ENCODE results near the gene BAHD1. TPM values are rescaled to one million over a fixed set of nuclear protein-coding genes. Genes with fewer than 3 reads are reported as not detected.

Gene BAHD1
- total and polyA plus RNA-seq, 2 donors (not counting 1 experiment from before 2014, with no cell fraction given): 15.0 to 34.7 TPM

DNA sequence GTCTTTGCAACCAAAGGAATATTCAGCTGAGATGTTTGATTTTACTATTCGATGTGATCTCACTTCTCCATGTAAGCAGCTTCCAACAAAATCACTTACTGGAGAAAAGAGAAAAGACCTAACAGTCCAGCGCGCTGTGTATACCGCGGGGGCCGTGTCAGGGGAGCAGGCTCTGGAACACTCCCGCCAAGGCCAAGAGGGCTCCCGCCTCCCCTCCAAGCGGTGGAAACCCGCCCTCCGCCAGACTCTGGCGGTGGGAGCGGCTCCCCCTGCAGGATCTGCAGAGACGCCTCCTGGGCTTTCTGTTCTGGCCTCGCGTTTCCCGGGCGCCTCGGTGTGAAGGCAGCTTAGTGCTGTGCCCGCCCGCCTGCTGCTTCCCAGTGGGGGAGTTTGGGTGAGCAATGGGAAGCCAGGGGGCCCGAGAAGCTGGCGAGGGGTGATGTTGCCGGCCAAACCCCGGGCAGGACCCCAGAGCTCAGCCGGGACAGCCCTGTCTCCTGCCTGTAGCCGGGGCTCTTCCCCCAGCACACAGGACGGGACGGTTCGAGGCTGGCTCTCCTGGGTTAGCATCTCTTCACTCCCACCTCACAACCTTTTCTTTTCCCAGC lies 66.3 kb downstream of the BAHD1 start:
- Histone ChIP-seq H3K27me3 (replicated peaks in 1 of 4; ENCODE audit: control extremely low read depth in 1 of 4, control insufficient read depth in 3 of 4, insufficient read depth in 4 of 4, low read length in 3 of 4) (peaks cover 0 to 20% (median 10%) of the 10 kb centered on the region in 4 experiments), H2AFZ (ENCODE audit: insufficient read depth, low read depth, low read length, poor library complexity, severe bottlenecking) (peak overlapping the region; percentile 70), H3K27ac (ENCODE audit: low read length in 2 of 2) (no peak overlapping the region), H3K4me2 (replicated peaks; ENCODE audit: low read depth, low read length, poor library complexity, severe bottlenecking) (peak overlapping the region; percentile 73), H3K4me1 (ENCODE audit: control insufficient read depth in 2 of 2, insufficient read depth in 2 of 2, low read length in 2 of 2) (peaks cover 24 to 25% of the 10 kb centered on the region in 2 donors), H3K36me3 (replicated peaks in 1 of 2; ENCODE audit: control extremely low read depth in 1 of 2, control insufficient read depth in 1 of 2, extremely low read depth in 1 of 2, insufficient read depth in 2 of 2, low read length in 1 of 2) (no peaks in the 10 kb centered on the region), H3K79me2 (ENCODE audit: control insufficient read depth, insufficient read depth, low read length) (no peaks in the 10 kb centered on the region), H4K20me1 (ENCODE audit: control insufficient read depth, insufficient read depth, low read length, poor library complexity, severe bottlenecking) (no peaks in the 10 kb centered on the region), H3K9me3 (ENCODE audit: control extremely low read depth in 1 of 3, control insufficient read depth in 2 of 3, insufficient read depth in 1 of 3, low read length in 2 of 3) (no peaks in the 10 kb centered on the region), H3K4me3 (ENCODE audit: control extremely low read depth in 1 of 5, extremely low read depth in 1 of 5, insufficient read depth in 1 of 5, low read depth in 2 of 5, low read length in 4 of 5) (peak overlapping the region in 3 of 5 experiments; percentile 25 to 34 (median 34)), H3K9ac (ENCODE audit: low read length) (peak overlapping the region; percentile 24)
- intact Hi-C loops (cut with micrococcal nuclease): loop anchor here (5.0 kb wide), 1 partner anchor 65 kb away; the partner anchor contains the start of gene BAHD1
- DNase-seq (peak; percentile 70), ATAC-seq (ENCODE audit: low read depth) (peak; percentile 41)
- peaks cover 39% of the 10 kb centered on the region for H3K27me3 Mint-ChIP-seq
- TF ChIP-seq EZH2 (IDR thresholded peaks at IDR 0.05; ENCODE audit: borderline replicate concordance, insufficient read depth, low read depth, low read length, poor library complexity, severe bottlenecking): no peak
- TF ChIP-seq, protein P1, sequence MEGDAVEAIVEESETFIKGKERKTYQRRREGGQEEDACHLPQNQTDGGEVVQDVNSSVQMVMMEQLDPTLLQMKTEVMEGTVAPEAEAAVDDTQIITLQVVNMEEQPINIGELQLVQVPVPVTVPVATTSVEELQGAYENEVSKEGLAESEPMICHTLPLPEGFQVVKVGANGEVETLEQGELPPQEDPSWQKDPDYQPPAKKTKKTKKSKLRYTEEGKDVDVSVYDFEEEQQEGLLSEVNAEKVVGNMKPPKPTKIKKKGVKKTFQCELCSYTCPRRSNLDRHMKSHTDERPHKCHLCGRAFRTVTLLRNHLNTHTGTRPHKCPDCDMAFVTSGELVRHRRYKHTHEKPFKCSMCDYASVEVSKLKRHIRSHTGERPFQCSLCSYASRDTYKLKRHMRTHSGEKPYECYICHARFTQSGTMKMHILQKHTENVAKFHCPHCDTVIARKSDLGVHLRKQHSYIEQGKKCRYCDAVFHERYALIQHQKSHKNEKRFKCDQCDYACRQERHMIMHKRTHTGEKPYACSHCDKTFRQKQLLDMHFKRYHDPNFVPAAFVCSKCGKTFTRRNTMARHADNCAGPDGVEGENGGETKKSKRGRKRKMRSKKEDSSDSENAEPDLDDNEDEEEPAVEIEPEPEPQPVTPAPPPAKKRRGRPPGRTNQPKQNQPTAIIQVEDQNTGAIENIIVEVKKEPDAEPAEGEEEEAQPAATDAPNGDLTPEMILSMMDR (IDR thresholded peaks at IDR 0.05): peak; percentile 68
- no peaks in the 10 kb centered on the region for H3K9me3 Mint-ChIP-seq (ENCODE audit: insufficient read depth)
- ChIA-PET CTCF (interaction anchor here (0.7 to 1.6 kb wide), 7 partner anchors 9 to 172 kb away, joined by 3 to 4 read pairs (median 3); partner anchors contain the start of genes BAHD1 and KNSTRN), POLR2A (no interaction called here)
- 2% methylated on average over 28 of the region's 30 CpGs for WGBS (ENCODE audit: insufficient coverage)
- H3K27ac Mint-ChIP-seq: no peak overlapping the region
- peak overlapping the region; percentile 44 for H3K4me3 Mint-ChIP-seq
- H3K4me1 Mint-ChIP-seq: peaks cover 27% of the 10 kb centered on the region

DNA sequence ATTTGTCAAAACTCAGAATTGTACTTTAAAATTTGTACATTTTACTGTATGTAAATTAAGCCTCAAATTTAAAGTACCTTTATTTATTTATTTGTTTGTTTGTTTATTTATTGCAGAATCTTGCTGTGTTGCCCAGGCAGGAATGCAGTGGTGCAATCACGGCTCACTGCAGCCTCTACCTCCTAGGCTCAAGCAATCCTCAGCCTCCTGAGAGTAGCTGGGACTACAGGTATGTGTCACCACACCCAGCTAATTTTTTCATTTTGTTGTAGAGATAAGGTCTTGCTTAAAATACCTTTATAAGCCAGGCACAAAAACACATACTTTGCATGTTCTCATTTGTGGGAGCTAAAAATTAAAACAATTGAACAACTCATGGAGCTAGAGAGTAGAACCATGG lies 67.5 kb downstream of the BAHD1 start:
- no peaks in the 10 kb centered on the region for H3K36me3 ChIP-seq (replicated peaks in 1 of 2; ENCODE audit: control extremely low read depth in 1 of 2, control insufficient read depth in 1 of 2, extremely low read depth in 1 of 2, insufficient read depth in 2 of 2, low read length in 1 of 2)
- Mint-ChIP-seq H3K9me3 (ENCODE audit: insufficient read depth) (no peaks in the 10 kb centered on the region), H3K4me1 (peaks cover 31% of the 10 kb centered on the region), H3K27ac (no peak overlapping the region), H3K4me3 (no peak overlapping the region), H3K27me3 (peaks cover 29% of the 10 kb centered on the region)
- no peak overlapping the region for H3K4me2 ChIP-seq (replicated peaks; ENCODE audit: low read depth, low read length, poor library complexity, severe bottlenecking)
- no peak overlapping the region for H3K4me3 ChIP-seq (ENCODE audit: control extremely low read depth in 1 of 5, extremely low read depth in 1 of 5, insufficient read depth in 1 of 5, low read depth in 2 of 5, low read length in 4 of 5)
- H3K4me1 ChIP-seq (ENCODE audit: control insufficient read depth in 2 of 2, insufficient read depth in 2 of 2, low read length in 2 of 2): peaks cover 24 to 25% of the 10 kb centered on the region in 2 donors
- ChIA-PET POLR2A (interaction anchor here (0.7 kb wide), 1 partner anchor 85 kb away, joined by 3 read pairs; no protein-coding TSS in a partner anchor), CTCF (interaction anchor here (0.6 to 1.2 kb wide), 5 partner anchors 11 to 1187 kb away, joined by 3 to 4 read pairs (median 3); partner anchors contain the start of gene CCDC32)
- no peaks in the 10 kb centered on the region for H4K20me1 ChIP-seq (ENCODE audit: control insufficient read depth, insufficient read depth, low read length, poor library complexity, severe bottlenecking)
- intact Hi-C loops (cut with micrococcal nuclease): loop anchor here (5.0 kb wide), 1 partner anchor 66 kb away; the partner anchor contains the start of gene BAHD1
- no CpG with 5 or more reads among the region's 1 CpG for WGBS (ENCODE audit: insufficient coverage)
- no peak for DNase-seq
- H2AFZ ChIP-seq (ENCODE audit: insufficient read depth, low read depth, low read length, poor library complexity, severe bottlenecking): no peak overlapping the region
- no peaks in the 10 kb centered on the region for H3K9me3 ChIP-seq (ENCODE audit: control extremely low read depth in 1 of 3, control insufficient read depth in 2 of 3, insufficient read depth in 1 of 3, low read length in 2 of 3)
- peaks cover 0 to 18% (median 9%) of the 10 kb centered on the region in 4 experiments for H3K27me3 ChIP-seq (replicated peaks in 1 of 4; ENCODE audit: control extremely low read depth in 1 of 4, control insufficient read depth in 3 of 4, insufficient read depth in 4 of 4, low read length in 3 of 4)
- H3K27ac ChIP-seq (ENCODE audit: low read length in 2 of 2): no peak overlapping the region
- no peak for TF ChIP-seq EZH2 (IDR thresholded peaks at IDR 0.05; ENCODE audit: borderline replicate concordance, insufficient read depth, low read depth, low read length, poor library complexity, severe bottlenecking)
- TF ChIP-seq, protein P1 (IDR thresholded peaks at IDR 0.05): no peak
- H3K9ac ChIP-seq (ENCODE audit: low read length): no peak overlapping the region
- no peak for ATAC-seq (ENCODE audit: low read depth)
- no peaks in the 10 kb centered on the region for H3K79me2 ChIP-seq (ENCODE audit: control insufficient read depth, insufficient read depth, low read length)

Data from B cell (primary cell).